ENCODE data around the gene COPS3.

DNA sequence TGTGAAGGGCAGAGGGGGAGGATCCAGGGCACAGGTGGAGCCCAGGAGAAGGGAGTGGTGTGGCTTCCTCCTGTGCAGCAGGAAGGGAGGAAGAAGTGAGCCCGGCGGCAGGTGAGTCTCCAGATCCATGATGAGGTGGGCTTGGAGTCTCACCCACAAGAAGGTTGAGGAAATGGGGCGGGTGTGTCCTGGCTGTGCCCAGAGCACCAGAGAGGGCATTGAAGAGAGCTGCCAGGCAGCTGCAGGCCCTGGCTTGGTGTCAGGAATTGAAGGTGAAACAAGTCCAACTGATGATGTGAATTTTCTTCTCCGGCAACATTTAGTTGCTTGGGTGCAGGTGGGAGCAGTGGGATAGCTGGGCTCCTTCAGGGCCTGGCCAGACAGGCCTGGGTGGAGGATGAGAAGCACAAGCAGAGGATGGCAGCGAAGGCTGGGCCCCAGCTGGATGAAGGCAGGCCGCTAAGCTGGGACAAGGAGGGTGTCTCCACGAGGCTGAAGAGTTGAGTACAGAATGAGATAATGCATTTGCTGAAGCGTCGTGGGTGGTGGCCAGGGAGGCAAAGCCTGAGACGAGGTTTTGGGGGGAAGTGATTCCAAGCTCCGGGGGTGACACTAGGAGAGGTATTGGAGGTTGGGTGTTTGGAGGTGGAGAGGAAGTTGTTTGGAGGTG is 40.4 kb upstream of the COPS3 start:
- TF ChIP-seq CTCF (IDR thresholded peaks at IDR 0.05) (no peak), POLR2A (IDR thresholded peaks at IDR 0.05) (no peak), POLR2AphosphoS5 (IDR thresholded peaks at IDR 0.05) (no peak)
